GM19372 (cell line): ENCODE data around the gene TRPM1.

ENCODE experiments used
- ATAC-seq: cut with Tn5 transposase; IDR thresholded peaks from one replicate; pipeline ENCODE4 v1.9.1; 2021; ENCODE audit warnings: mild to moderate bottlenecking, low read depth, moderate library complexity; ENCODE audit not compliant: unreplicated experiment

TRPM1 gene

DNA sequence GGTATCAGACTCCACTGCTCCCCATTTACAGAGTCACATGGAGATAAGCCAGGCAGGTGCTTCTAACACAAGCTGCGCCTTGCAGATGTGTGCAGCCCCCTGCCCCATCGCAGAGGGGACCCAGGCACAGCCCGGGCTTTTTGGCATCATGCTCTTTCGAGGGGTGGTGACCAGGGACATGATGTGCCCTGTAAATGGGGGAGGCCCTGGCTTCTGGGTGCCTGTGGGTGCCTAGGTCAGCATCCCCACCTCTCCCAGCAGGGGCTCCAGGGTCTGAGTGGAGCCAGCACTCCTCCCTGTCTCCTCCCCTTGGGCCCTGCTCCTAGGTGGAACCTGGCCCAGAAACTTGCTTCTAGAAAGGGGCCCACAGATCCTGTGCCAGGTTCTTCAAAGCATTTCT, 15.2 kb downstream of the TRPM1 start:
- no peak for ATAC-seq

DNA sequence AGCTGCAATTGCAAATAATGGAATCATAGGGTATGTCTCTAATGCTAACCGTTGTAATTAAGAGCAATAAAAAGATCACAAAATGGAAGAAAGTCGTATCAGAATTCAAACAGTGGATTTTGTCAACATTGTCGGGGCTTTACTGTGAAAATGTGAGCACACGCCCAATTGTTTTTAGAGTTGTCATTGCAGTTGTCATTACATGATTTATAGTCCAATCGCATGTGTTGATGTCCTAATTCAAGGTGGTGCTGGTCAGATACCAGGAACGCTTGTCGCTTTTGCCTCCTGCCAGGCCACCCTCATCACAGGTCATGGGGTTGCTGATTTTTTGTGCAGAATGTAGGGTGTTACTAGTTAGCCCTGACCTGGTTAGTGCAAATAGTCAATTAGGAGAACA, 16.2 kb downstream of the TRPM1 start:
- ATAC-seq, result no peak

DNA sequence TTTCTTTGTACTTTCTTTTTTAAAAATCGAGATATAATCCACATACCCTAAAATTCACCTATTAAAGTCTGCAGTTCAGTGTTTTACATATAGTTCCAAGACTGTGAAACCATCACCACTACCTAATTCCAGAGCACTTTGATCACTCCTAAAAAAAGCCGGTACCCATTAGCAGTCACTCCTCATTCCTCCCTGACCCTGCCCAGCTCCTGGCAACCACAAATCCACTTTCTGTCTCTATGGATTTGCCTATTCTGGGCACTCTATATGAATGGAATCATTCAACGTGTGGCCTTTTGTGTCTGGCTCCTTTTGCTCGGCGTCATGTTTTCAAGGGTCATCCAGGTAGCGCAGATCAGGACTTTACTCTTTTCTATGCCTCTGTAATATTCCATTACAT, 17.3 kb downstream of the TRPM1 start:
- no peak for ATAC-seq

DNA sequence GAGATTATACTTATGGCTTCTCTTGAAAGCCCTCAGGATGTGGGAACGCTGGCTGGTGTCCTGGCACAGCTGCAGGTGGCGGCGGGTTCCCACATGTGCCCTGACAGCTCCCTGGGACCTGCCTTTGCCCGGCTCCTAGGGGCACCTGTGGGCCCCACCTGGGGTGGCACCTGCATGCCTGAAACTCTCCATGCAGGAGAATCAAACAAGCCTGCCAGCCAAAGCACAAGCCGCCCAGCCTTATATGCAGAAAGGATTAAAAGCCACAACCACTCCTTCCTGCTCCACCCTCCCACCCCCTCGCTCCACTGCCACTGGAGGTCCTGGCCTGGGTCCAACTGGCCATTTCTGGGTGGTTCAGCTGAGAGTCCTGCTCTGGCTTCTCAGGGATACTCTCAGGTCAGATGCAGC, 18.1 kb downstream of the TRPM1 start:
- no peak for ATAC-seq

DNA sequence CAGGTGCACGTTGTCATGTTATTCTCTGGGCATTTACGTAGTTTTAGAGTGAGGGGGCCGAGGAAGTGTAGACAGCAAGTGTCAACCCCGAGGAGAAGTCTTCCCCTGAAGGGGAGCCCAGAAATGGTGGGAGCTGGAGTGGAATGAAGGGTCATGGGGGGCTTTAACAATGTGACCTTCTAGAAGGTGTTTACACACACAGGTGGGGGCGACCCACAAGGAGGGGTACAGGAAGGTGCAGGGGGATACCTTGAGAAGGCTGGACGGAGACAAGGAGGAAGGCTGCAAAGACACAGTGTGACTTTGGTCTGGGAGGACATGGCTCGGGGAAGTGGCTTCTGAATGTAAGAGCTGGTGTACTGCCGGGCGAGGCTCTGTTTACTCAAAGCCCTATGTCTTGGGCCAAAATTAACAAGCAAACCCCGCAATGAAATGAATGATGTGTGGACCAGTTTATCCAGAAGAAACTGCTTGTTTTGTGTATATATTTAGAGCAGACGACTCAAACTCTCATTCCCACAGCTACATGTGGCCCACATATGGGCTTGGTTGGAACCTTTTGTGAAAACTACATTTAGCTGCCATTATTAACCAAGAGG, 18.7 kb downstream of the TRPM1 start:
- no peak for ATAC-seq

DNA sequence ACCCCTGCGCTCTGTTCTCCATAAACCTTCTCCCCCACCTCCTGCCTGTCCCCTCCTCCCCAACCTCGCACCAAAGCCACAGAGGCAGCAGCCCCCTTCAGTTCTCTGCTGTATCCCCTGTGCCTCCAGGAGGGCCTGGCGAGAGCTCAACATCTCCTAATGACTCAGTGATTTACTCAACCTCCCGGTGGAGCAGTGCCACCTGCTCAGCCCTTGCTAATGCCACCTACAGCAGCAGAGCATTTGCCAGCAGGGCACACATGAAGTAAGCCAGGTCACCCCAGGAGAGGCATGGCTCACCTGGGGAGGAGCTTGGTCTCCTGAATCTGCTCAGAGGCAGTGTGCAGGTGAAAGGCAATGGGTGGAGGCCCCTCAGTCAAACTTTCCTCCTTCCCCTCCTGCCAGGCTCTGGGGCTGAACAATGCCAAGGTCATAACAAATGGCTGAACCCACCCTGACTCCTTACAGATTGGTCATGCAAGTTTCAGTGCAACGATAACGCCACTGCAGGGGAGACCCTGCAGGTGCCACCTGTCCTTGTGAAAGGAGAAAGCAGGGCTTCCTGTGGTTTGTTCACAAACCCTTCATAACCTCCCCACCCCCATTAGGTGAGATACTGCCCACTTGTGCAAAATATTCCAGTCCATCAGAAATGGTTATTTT, 19.8 kb downstream of the TRPM1 start:
- ATAC-seq, result no peak

DNA sequence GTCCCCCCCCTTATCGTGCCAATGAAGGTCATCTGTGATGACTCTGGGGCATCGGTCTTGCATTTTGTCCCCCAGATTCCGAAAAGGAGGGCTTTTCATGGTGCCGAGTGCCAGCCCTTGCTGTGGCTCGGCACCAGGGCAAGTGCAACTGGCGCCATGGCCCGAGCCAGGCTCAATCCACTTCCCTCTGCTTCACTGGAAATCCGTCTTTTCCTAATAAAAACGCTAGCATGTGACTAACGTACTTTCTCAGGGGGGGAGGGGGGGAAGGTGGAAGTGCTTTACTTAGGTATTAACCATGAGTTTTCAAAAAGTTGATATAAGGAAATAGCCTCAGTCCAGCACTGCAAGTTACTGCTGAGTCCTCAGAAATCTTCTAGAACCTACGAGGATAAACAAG, 20.5 kb downstream of the TRPM1 start:
- ATAC-seq, result no peak

DNA sequence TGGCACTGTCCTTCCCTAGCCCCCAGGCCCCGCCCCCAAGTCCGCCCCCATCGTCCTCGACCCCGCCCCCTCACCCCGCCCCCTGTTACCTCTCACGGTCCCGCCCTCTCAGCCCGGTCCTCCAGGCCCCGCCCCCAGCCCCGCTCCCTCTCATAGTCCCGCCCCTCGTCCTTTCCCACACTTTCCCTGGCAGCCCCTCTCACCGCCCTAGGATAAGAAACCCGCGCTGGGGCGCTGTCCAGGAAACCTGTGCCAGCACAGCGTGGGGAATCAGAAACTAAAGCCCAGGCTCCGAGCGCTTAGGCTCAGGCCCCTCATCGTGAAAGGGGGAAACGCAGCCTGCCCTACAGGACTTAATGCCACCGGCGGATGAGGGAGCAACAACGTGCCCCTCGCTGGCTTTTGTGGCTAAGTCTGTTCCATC, 20.9 kb downstream of the TRPM1 start:
- ATAC-seq, result no peak

DNA sequence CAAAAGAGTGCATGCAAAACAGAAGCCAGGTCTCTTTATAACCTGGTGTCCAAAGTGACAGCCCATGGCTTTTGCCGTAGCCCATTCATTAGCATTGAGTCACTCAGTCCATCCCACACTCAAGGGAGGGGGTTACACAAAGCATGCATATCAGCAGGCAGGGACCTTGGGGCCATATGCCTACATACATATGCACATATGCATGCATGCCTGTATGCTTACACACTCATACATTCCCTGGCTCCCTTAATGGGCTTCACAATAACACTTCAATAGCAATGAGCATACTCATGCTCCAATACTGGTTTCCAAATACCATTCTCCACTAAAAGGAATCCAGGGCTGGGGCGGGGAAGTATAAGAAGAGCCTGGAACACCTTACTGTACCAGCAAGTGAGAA, 22.0 kb downstream of the TRPM1 start:
- no peak for ATAC-seq

DNA sequence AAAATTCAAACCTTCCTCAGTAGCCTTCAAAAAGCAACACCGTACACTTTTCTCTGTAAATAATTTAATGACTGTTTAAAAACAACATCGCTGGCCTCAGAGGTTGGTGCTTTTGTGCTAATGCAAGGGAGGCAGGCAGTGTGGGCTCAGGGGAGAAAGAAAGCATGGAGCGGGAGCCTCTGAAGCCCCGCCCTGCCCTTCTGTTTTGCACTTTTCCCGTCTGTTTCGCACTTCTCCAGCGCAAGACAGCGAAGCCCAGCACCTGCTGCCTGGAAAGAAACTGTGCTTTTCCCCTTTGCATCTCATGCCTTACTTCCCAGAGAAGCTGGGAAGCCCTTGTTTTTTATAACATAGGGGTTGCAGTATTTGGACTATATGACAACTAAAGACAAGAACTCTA, 23.1 kb downstream of the TRPM1 start:
- ATAC-seq, result no peak

DNA sequence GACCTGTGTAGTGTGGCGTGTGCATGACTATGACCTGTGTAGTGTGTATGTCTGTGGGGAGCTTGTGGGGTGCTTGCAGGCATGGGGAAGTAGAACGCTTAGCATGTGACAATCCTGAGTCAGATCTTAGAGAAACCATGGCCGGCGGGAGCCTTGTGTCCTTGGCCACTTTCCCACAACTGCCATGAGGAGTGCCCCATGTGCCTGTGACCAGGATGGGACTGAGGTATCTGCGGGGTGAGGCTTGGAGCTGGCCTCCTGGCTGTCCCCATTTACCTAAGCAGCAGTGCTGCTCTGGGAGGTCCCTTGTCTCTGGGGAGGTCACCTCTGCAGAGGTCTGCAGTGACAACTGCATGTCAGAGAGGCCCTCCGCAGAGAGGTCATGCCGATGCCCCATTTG, 23.6 kb downstream of the TRPM1 start:
- ATAC-seq, result no peak

DNA sequence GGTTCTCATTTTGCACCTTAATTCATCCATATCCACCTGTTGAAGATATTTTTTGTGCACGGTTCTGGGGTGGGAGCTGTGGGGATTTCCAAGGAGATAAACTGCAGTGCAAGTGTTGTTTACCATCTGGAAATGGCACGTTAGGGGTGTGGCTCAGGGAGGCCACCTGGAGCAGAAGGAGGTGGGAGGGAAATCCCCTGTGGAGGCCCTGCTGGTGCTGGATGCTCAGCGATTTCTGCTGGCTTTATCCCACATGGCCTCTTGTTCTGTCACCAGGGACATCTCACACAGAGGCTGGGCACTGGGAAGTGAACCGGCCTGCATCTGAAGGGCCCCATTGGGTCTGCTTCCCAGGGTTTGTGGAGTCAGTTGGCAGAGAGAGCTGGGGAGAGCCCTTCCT, 24.3 kb downstream of the TRPM1 start:
- no peak for ATAC-seq

DNA sequence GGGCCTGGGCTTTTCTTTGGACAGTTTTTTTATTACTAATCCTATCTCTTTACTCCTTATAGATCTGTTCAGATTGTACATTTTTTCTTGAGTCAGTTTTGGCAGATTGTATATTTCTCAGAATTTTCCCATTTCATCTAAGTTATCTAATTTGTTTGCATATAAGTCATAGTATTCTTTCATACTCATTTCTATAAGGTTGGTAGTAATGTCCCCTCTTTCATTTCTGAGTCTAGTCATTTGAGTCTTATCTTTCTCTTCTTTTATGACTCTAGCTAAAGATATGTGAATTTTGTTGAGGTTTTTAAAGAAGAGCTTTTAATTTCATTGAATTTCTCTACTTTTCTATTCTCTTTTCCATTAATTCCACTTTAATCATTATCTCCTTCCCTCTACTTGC, 27.2 kb downstream of the TRPM1 start:
- no peak for ATAC-seq

DNA sequence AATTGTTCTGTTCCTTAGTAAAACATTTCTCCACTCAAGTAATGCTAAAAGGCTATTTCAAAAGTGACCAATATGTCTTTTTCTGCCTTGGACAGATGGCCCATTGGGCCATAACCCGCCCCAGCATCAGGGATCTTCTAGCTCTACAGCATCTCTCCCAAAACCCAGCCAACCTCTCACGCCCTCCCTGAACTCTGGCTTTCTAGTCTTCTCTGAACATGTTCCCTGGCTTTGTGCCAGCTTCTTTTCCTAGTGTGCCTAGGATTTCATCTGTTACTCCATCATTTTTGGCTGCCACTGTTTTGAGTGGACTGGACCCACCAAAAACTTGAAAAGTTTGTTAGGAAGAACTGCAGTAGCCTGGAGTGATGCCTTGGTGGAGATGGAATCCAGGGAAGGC, 30.7 kb downstream of the TRPM1 start:
- ATAC-seq, result no peak

DNA sequence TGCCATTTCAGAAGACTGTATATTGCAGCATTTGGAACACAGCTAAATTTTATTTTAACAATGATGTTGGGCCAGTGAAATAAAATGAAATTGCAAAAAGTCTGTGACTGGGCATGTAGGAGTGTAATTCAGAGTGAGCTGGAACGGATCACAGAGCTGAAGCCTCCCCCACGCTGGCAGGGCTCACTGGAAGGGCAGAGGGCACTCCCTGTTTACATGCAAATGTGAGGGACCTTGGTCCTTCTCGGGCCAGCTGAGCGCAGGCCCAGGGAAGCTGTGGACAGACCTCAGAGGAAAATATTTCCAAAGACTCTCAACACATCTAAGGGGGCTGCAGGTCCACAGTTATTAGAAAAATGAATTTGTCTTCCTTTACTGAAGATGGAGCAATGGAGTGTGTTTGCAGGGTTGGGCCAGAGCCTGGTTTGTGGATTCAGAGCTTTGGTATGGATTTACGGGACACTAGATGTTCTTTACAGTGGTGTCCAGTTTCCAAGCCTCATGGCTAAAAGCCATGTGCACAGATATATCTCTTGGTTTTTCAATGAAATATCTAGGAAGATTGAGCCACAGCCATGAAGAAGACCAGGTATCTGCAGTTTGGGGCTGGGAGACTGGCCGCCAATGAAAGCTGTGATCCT, 32.0 kb downstream of the TRPM1 start:
- ATAC-seq, result no peak

DNA sequence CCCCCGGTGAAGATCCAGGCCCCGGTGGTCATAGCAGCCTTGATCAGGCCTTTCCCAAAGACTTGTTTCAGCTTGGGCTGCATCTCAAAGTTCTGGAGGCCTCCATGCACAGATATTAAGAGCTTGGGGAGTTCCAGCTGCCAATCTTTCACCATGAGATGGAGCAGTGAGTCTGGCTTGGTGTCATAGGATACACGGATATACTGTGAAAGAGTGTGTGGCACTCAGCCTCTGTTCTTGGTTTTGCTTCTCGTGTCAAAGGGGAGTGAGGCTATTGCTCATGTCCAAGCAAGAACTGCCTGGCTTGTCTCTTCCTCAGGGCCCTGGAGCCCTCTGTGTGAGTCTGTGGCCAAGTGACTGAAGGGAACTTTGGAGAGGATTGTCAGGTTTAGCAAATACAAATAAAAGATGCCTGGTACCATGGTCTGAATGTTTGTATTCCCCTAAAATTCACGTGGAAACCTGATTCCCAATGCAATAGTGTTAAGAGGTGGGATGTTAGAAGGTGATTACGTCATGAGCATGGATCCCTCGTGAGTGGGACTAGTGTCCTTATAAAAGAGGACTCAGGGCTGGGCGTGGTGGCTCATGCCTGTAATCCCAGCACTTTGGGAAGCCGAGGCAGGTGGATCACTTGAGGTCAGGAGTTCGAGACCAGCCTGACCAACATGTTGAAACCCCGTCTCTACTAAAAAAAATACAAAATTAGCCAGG, 33.5 kb downstream of the TRPM1 start:
- no peak for ATAC-seq

DNA sequence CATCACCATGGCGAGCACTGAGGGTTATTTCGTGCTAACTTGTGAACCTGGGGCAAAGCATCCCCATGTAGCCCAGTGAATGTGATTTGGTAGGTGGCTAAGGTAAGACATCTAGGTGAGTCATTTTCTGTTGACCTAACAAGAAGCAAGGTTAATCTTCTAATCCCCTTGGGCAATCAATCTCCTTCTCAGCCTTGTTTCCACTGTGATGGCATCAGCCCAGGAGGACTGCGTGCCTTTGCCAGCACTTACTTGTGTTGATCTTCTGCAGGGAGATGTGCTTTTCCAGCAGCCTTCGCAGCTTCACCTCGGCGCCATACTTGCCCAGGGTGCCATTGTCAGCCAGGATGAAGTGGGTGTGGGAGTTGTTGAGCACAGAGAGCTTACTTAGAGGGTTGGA, 35.7 kb downstream of the TRPM1 start:
- no peak for ATAC-seq

DNA sequence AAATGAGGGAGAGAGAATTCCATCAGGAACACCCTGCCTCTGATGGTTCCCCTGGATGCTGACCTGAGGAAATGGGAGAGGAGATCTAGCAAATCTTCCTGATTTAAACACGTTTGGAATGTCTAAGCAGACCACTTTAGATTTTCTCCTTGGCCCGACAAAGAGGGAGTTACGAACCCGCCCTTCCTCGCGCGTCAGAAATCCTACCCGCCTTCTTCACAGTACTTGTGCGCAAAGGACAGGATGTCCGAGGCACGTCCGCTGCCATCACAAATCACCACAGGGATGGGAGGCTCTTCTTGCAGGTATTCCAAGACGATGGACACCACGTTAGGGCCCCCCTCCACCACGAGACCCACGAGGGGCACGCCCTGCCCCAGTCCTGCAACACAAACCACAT, 38.6 kb downstream of the TRPM1 start:
- no peak for ATAC-seq

DNA sequence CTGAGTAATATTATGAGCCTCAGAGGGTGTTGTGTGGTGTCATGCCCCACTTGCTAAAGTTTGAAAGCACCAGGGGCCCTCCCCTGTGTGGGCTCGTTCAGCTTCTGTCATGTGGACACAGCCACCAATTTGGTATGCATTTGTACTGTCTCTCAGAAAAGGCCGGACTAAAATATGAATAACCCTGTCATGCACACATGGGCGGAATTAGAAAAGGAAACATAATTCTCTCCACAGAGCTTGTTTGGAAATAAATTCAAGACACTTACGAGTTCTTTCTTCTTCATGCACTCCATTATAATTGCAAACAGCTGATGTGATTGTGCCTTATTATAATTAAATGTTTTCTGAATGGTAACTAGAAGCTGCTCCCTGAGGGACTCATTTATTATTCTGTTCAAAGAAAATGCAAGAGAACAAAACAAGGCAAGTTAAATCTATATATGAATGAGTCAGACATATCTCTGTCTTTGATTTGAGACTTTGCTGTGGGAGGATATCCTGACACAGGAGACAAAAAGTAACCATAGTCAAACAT, 39.1 kb downstream of the TRPM1 start:
- ATAC-seq, result no peak

DNA sequence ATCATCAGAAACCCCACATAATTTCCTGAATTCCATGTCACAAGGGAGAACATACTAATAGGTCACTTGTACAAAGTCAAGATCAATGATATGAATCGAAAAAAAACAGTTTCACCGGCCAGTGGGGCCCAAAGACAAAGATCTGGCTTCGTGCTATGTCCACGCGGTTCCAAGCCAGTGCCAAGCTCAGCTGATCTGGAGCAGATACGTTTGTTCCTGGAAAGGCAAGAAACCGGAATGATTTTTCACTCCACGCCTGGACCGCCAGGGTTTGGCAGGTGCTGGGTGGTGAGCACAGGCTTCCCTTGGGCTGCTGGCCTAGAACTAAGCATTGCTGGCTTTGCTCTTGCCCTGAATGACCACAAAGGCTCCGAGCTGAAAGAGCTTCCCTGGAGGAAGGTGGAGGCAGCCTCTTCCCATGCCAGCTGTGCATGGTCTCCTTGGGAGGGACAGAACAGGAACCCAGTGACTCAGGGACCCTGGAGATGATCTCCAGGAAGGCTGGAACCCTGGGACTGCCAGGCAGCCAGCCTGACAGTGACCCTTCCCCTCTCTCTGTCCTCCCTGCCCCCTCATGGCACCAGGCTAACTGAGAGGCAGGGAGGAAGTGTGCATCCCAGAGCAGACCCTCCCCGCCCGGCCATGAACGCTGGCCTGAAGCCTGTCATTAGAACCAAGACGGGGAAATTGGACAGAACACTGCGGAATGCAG, 40.9 kb downstream of the TRPM1 start:
- ATAC-seq, result no peak
